MCF 10A (cell line): ENCODE data around the gene TRPM4. TPM values are rescaled to one million over a fixed set of nuclear protein-coding genes. Genes with fewer than 3 reads are reported as not detected.
A peak's percentile ranks its signal among the peaks of the same experiment; 100 is the strongest.

Source experiments
- BruUV-seq: library from RNA; stranded (reverse); fragments of 400-500 nt; replicated peaks from 2 replicates; lab custom pipeline; 2021; lab: Mats Ljungman, UMichigan
- CTCF ChIA-PET: fragments of 300-600 bp; sonication (Branson Sonifier 250); formaldehyde crosslinking; extraction: SDS; loops from one replicate; lab custom pipeline; 2021; ENCODE audit warnings: antibody characterized with exemption, inconsistent platforms; lab: Yijun Ruan, JAX
- POLR2A ChIA-PET: fragments of 300-600, 350-650 bp; sonication (Branson Sonifier 250); formaldehyde crosslinking; extraction: SDS; loops from one replicate; lab custom pipeline; 2020; ENCODE audit warnings: antibody characterized with exemption, inconsistent platforms; lab: Yijun Ruan, JAX
- DNase-seq: peaks from one replicate; pipeline ENCODE4 v3.0.0-alpha.2; 2018; ENCODE audit not compliant: unreplicated experiment
- H3K27ac Mint-ChIP-seq: one replicate; pipeline ENCODE4 v1.8.0; 2022; ENCODE audit warnings: mild to moderate bottlenecking, low read depth, mixed read lengths; ENCODE audit not compliant: unreplicated experiment
- H3K27me3 Mint-ChIP-seq: one replicate; pipeline ENCODE4 v1.8.0; 2022; ENCODE audit warnings: mixed read lengths; ENCODE audit not compliant: insufficient read depth, unreplicated experiment
- H3K36me3 Mint-ChIP-seq: one replicate; pipeline ENCODE4 v1.8.0; 2022; ENCODE audit warnings: mild to moderate bottlenecking, moderate library complexity, mixed read lengths; ENCODE audit not compliant: insufficient read depth, unreplicated experiment
- H3K4me1 Mint-ChIP-seq: one replicate; pipeline ENCODE4 v1.8.0; 2022; ENCODE audit warnings: mixed read lengths; ENCODE audit not compliant: insufficient read depth, unreplicated experiment
- H3K4me3 Mint-ChIP-seq: one replicate; pipeline ENCODE4 v1.8.0; 2022; ENCODE audit warnings: mild to moderate bottlenecking, moderate library complexity, mixed read lengths; ENCODE audit not compliant: unreplicated experiment
- H3K9me3 Mint-ChIP-seq: one replicate; pipeline ENCODE4 v1.8.0; 2022; ENCODE audit warnings: mixed read lengths; ENCODE audit not compliant: unreplicated experiment
- CTCF ChIP-seq: fragments of 200-600 bp; IDR thresholded peaks from one replicate; pipeline ENCODE4 v1.8.0; 2022; ENCODE audit warnings: antibody characterized with exemption, mild to moderate bottlenecking; ENCODE audit not compliant: unreplicated experiment
- intact Hi-C: fragments of 100-400 bp; cut with micrococcal nuclease; formaldehyde crosslinking; loops from 2 replicates; pipeline ENCODE4 v1.14.1; 2022
- total RNA-seq: library from RNA; stranded (reverse); gene quantifications from 2 replicates; pipeline ENCODE4 v1.2.3, GENCODE V29; 2022

The TRPM4 gene
- total RNA-seq, 1 experiment from 2014 or later, result 21.2 TPM

- Mint-ChIP-seq H3K4me1 (peaks cover 17% of the 10 kb centered on the region), H3K9me3 (peaks cover 15% of the 10 kb centered on the region), H3K27me3 (no peaks in the 10 kb centered on the region), H3K27ac (peak overlapping the region; percentile 52), H3K4me3 (peak overlapping the region; percentile 82), H3K36me3 (no peaks in the 10 kb centered on the region)
- TF ChIP-seq CTCF, result no peak
- POLR2A ChIA-PET, result interaction anchor here (0.6 to 4.3 kb wide), 12 partner anchors 9 to 527 kb away, joined by 3 to 19 read pairs (median 4); partner anchors contain the start of genes GYS1, LIN7B, PPFIA3 and PRMT1
- BruUV-seq, result no TSS peak
- DNase-seq, result peak; percentile 89
- CTCF ChIA-PET, result interaction anchor here (0.5 to 1.9 kb wide), 6 partner anchors 13 to 76 kb away, joined by 3 to 11 read pairs (median 4); no protein-coding TSS in a partner anchor
- intact Hi-C loops, result loop anchor here (1.0 to 5.0 kb wide), 2 partner anchors 37 to 55 kb away; partner anchors contain the start of gene LIN7B
These were observed 7.9 kb upstream of the TRPM4 start for GRCh38 chr19:49149652-49150105.

- ChIA-PET POLR2A (interaction anchor here (0.6 to 4.3 kb wide), 11 partner anchors 8 to 526 kb away, joined by 3 to 19 read pairs (median 4); partner anchors contain the start of genes GYS1, PRMT1, RUVBL2 and TRPM4), CTCF (interaction anchor here (0.6 to 1.5 kb wide), 5 partner anchors 13 to 91 kb away, joined by 3 to 5 read pairs (median 3); no protein-coding TSS in a partner anchor)
- Mint-ChIP-seq H3K27ac (peak overlapping the region; percentile 52), H3K4me1 (peaks cover 17% of the 10 kb centered on the region), H3K4me3 (peak overlapping the region; percentile 82), H3K36me3 (no peaks in the 10 kb centered on the region), H3K27me3 (no peaks in the 10 kb centered on the region), H3K9me3 (peaks cover 17% of the 10 kb centered on the region)
- intact Hi-C loops, result no loop called here
- TSS peak; percentile 71 for BruUV-seq
- peak; percentile 78 for DNase-seq
- no peak for TF ChIP-seq CTCF
These were observed 7.3 kb upstream of the TRPM4 start for GRCh38 chr19:49150106-49150943.

- no peak overlapping the region for H3K27ac Mint-ChIP-seq
- peaks cover 17% of the 10 kb centered on the region for H3K9me3 Mint-ChIP-seq
- intact Hi-C loops, result no loop called here
- no TSS peak for BruUV-seq
- ChIA-PET POLR2A (interaction anchor here (0.6 to 4.3 kb wide), 7 partner anchors 9 to 157 kb away, joined by 3 to 19 read pairs (median 3); partner anchors contain the start of genes GYS1 and RUVBL2), CTCF (interaction anchor here (0.6 to 1.5 kb wide), 3 partner anchors 53 to 205 kb away, joined by 3 to 5 read pairs (median 3); no protein-coding TSS in a partner anchor)
- peak overlapping the region; percentile 82 for H3K4me3 Mint-ChIP-seq
- no peak for TF ChIP-seq CTCF
- peaks cover 12% of the 10 kb centered on the region for H3K4me1 Mint-ChIP-seq
- no peaks in the 10 kb centered on the region for H3K36me3 Mint-ChIP-seq
- no peaks in the 10 kb centered on the region for H3K27me3 Mint-ChIP-seq
- DNase-seq, result no peak
These were observed 6.7 kb upstream of the TRPM4 start for GRCh38 chr19:49150944-49151243.
